ENCODE measurements around the gene GLP2R.
A peak's percentile ranks its signal among the peaks of the same experiment; 100 is the strongest.

Gene GLP2R

DNA sequence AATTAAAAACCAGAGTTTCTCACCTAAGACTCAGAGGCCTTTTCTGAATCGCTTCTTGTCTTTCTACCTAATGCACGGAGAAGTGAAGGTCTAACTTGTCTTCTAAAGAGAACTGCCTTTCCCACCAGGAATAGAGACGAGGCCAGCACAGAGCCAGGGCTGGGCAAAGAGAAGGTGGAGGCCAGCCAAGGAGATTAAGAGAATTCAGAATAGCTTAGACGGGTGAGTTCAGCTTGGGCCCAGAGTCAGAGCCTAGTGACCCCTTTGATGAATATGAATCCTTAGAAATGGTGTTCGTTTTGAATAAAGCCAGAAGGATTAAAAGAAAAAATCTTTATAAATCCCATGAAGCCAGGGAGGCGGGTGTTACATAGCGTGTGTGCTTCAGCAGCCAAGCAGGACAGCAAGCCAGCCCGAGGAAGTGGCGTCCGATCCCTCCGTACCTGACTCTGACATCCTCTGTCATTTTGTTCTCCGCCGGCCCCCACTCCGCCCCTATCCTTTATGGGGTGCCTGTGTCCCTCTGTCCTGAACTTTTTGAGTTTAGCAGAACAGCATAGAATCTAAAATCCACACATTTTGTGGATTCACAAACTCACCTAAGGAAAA lies 11.3 kb upstream of the GLP2R start:
- no peak for DNase-seq

DNA sequence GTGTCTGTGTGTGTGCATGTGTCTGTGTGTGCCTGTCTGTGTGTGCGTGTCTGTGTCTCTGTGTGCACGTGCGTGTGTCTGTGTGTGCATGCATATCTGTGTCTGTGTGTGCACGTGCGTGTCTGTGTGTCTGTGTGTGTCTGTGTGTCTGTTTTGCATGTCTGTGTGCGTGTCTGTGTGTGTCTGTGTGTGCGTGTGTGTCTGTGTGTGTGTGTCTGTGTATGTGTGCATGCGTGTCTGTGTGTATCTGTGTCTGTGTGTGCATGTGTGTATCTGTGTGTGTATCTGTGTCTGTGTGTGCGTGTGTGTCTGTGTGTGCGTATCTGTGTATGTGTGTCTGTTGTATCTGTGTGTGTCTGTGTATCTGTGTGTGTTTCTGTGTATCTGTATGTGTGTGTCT lies 9.3 kb upstream of the GLP2R start:
- no peak for DNase-seq

DNA sequence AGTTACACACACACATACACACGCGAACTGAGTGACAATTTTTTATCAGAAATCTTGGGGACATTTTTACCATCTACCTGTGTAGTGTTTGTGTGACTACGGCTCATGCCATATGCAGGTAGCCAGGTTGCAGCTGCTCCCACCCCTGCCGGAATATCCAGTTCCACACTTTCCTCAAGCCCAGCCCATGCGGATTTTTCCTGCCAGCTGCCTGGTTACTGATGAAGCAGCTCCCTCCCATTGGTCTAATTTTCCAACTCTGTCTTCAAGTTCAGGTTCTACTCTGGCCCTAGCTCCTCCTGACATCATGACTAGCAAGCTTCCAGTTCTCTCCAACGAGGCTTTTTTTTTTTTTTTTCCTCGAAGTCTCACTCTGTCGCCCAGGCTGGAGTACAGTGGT lies 8.6 kb upstream of the GLP2R start:
- DNase-seq = peak; percentile 35

DNA sequence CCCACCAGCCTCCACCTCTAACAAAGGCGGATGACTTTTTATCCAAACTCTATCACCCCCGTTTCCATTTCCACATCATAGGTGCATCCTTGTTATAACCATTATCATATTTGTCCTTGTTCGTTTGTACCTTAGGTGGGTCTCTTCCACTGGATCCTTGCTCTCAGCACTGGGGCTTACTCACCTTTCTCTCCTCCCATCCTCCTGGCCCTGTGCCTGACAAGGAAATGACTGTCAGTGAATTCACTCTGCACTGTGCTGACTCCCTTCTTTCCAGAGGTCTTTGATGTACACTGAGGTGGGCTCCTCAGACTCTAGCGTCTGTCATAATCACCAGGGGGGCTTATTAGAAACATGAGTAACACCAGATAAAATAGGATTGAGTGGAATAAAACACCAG lies 7.0 kb upstream of the GLP2R start:
- no peak for DNase-seq

- DNase-seq = no peak
Observed at GRCh38 chr17:9820448-9820847, 5.3 kb upstream of the GLP2R start.

DNA sequence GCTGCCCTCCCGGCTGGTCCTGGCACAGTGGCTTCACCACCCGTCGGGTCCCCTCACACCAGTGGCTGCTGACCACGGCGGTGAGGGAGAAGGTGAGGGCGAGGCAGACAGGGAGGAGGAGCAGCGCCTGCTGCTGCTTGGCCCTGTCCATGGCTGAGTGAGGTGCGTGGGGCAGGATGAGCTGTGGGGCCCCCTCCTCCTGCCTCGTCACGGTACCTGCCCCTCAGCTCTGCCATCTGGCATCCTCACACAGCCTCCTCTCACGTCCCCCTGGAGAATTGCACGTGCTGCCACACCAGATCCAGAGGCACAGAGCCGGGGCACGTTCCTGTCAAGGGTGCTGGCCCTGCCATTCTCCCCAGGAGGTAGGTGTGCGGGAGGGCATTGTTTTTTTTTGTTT lies 3.8 kb upstream of the GLP2R start, which contains the start of gene GSG1L2:
GSG1L2 (minus strand) TSS at position 159 of the 400 bp plus-strand sequence; CDS start at position 151, 8 bp downstream.
- DNase-seq = no peak

- DNase-seq = no peak
Observed at GRCh38 chr17:9824094-9824493, 1.6 kb upstream of the GLP2R start.

GRCh38 chr17:9824797-9825338 lies 856 bp upstream of the GLP2R start:
- no peak for DNase-seq

GRCh38 chr17:9828296-9829295 lies 2.9 kb downstream of the GLP2R start:
- DNase-seq = no peak

GRCh38 chr17:9829343-9829742 lies 3.6 kb downstream of the GLP2R start:
- no peak for DNase-seq

- no peak for DNase-seq
Observed at GRCh38 chr17:9830711-9831110, 5.0 kb downstream of the GLP2R start.

- DNase-seq = no peak
Observed at GRCh38 chr17:9833922-9834321, 8.2 kb downstream of the GLP2R start.

GRCh38 chr17:9837551-9838471 lies 12.1 kb downstream of the GLP2R start:
- DNase-seq = no peak

- DNase-seq = no peak
Observed at GRCh38 chr17:9839433-9839832, 13.7 kb downstream of the GLP2R start.

DNA sequence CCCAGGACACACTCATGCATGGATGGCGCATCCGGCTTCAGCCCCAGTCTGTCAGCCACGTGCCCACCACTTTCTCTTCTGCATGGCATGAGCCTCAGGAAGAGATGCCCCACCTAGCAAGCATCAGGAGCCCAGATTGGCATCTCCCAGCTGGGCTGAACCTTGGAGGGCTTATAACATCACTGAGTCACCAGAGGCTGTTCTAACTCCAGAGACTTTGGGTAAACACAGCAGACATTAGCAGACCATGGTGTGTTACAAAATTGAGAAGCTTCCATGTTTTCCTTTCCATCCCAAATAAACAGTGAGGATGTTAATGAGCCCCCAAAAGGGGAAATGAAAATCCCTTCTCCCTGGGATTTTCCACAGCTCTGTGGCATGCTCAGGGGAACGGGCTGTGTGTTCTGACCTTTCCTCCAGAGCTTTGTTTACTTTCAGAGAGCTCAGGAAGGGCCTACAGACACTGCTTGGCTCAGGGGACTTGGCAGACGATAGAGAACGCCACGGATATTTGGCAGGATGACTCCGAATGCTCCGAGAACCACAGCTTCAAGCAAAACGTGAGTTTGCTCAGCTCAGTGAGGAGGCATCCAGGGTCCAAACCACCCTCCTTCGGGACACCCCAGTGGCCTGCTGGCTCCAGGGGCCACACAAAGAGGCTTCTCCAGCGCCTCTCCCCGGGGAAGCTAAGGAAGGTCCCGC lies 16.5 kb downstream of the GLP2R start:
- DNase-seq = no peak

GRCh38 chr17:9843152-9844010 lies 17.7 kb downstream of the GLP2R start:
- DNase-seq = no peak

- DNase-seq = no peak
Observed at GRCh38 chr17:9844153-9844552, 18.4 kb downstream of the GLP2R start.

DNA sequence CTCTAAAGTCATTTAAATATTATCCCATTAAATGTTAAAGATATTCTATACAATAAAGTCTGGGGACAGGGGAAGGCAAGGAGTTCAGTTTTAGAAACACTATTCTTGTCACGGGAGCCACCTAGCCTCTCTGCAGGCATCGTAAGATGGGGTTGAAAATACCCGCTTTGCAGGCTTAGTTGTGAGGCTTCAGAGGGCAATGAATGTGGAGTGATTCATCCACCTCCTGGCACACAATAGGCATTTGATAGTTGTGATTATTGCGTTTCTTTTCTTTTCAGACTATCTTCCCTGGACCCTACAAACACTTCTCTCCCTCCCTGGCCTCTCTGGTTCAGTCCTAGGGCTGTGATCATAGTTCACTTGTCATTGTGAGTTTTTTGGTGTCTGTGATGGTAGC lies 19.6 kb downstream of the GLP2R start:
- DNase-seq = no peak

DNA sequence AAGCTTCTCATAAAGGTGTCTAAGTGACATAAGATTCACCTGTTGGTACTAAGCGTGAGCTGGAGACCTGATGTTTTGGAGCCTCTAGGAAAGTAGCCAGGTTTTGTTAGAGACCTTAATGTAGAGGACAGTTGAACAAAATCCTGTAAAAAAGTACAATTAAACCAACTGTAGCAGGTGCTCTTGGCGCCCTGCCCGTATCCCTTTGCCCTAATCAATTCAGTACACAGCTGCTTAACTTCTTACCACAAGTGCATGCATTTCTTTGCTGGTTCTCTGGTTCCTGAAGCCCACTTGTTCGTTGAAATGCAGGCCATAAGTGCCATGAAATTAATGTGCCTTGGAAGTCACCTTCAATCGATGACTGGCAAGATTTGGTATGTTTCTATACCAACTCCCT lies 24.4 kb downstream of the GLP2R start:
- DNase-seq = no peak

DNA sequence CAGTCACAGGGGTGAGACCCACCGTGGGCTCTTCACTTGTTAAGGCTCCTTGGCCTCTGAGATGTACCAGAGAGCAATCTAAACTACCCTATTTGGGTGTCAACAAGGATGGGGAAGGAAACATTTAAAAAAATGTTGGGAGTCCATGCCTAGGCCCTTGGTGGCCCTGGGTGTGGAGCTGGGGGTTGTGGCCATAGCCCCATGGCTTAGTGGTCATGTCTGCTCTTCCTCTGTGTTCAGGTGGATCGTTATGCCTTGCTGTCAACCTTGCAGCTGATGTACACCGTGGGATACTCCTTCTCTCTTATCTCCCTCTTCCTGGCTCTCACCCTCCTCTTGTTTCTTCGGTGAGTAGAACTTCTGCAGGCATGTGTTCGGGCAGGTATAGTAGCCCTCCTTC lies 28.5 kb downstream of the GLP2R start:
- no peak for DNase-seq

DNA sequence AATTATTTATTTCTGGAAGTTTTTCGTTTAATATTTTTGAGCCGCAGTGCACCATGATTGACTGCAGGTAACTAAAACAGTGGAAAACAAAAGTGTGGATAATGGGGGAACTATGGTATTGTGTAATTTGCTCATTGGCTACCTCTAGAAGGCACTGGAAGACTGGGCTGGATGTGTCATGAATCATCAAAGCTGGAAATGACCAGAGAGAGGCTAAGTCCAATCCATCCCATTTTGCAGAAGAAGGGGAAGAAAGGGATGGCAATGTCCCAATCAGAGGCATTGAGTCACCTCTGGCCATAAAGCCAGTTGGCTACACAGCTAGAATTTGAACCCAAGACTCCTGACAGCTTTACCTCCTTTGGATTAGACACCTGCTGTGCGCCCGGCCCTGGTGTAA lies 29.3 kb downstream of the GLP2R start:
- DNase-seq = no peak
